Breast epithelium (tissue), 3 donors: ENCODE measurements around the gene ARHGEF3.

Experiments used
- POLR2A ChIP-seq: fragments of 450-650 bp; IDR thresholded peaks from one replicate; pipeline ENCODE4 v1.6.1; 2016; ENCODE audit warnings: antibody characterized with exemption, mild to moderate bottlenecking, moderate library complexity
- POLR2AphosphoS5 ChIP-seq, 3 donors: sonication (generic); formaldehyde crosslinking; IDR thresholded peaks; one replicate each; pipeline ENCODE4 v1.6.1; 2017; ENCODE audit warnings: antibody characterized with exemption in 3 of 3
- TF ChIP-seq, protein P1 (sequence below), 3 donors: fragments of 450-650 bp; IDR thresholded peaks; one replicate each; pipeline ENCODE4 v1.5.1; 2016 to 2017; ENCODE audit warnings: antibody characterized with exemption in 3 of 3, mild to moderate bottlenecking in 3 of 3, moderate library complexity in 3 of 3

DNA sequence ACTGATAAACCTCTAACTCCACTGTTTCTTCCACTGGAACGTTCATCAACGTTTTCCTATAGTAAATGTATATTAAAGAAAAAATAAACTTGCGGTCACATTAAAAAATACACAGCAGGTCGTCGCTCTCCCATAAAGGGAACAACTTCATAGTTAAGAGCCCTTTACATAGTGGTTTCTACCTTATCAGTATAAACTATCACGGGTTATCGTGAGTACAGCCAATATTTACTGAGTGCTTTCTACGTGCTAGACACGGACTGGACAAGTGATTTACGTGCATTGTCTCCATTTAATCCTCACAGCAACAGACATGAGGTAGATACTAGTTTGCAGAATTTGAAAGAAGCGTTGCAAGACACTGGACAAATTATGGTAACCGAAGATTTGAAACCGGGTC is 117.7 kb downstream of the ARHGEF3 start:
- TF ChIP-seq, protein P1, sequence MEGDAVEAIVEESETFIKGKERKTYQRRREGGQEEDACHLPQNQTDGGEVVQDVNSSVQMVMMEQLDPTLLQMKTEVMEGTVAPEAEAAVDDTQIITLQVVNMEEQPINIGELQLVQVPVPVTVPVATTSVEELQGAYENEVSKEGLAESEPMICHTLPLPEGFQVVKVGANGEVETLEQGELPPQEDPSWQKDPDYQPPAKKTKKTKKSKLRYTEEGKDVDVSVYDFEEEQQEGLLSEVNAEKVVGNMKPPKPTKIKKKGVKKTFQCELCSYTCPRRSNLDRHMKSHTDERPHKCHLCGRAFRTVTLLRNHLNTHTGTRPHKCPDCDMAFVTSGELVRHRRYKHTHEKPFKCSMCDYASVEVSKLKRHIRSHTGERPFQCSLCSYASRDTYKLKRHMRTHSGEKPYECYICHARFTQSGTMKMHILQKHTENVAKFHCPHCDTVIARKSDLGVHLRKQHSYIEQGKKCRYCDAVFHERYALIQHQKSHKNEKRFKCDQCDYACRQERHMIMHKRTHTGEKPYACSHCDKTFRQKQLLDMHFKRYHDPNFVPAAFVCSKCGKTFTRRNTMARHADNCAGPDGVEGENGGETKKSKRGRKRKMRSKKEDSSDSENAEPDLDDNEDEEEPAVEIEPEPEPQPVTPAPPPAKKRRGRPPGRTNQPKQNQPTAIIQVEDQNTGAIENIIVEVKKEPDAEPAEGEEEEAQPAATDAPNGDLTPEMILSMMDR (IDR thresholded peaks at IDR 0.05), result no peak
- TF ChIP-seq POLR2A (no peak), POLR2AphosphoS5 (IDR thresholded peaks at IDR 0.05) (no peak)
